ENCODE measurements around the gene MIOS. TPM values are rescaled to one million over a fixed set of nuclear protein-coding genes. Genes with fewer than 3 reads are reported as not detected.

MIOS gene
- total and polyA plus RNA-seq, 9 of the 15 experiments (the other 6 are each of a cell fraction or from before 2014, with no cell fraction given): 7.8 to 47.8 (median 30.6) TPM

DNA sequence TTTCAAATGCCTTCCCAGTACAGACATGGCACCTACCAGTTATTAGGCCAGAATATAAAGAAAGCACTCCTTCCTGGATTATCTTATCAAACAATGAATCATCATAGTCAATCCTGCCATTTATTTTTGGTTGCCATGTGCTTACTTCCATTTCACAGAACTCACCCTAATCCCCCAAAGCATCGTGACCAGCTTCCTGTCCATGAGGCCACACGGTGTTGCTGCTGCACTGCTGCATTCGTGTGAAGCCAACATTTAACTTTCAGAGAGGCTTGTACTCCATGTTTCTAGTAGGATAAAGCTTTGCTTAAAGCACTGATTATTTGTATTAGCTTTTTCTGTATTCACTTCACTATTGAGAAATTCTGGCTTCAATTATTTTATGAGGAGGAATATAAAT lies 45.4 kb upstream of the MIOS start (continued):
- TF ChIP-seq, protein P1, sequence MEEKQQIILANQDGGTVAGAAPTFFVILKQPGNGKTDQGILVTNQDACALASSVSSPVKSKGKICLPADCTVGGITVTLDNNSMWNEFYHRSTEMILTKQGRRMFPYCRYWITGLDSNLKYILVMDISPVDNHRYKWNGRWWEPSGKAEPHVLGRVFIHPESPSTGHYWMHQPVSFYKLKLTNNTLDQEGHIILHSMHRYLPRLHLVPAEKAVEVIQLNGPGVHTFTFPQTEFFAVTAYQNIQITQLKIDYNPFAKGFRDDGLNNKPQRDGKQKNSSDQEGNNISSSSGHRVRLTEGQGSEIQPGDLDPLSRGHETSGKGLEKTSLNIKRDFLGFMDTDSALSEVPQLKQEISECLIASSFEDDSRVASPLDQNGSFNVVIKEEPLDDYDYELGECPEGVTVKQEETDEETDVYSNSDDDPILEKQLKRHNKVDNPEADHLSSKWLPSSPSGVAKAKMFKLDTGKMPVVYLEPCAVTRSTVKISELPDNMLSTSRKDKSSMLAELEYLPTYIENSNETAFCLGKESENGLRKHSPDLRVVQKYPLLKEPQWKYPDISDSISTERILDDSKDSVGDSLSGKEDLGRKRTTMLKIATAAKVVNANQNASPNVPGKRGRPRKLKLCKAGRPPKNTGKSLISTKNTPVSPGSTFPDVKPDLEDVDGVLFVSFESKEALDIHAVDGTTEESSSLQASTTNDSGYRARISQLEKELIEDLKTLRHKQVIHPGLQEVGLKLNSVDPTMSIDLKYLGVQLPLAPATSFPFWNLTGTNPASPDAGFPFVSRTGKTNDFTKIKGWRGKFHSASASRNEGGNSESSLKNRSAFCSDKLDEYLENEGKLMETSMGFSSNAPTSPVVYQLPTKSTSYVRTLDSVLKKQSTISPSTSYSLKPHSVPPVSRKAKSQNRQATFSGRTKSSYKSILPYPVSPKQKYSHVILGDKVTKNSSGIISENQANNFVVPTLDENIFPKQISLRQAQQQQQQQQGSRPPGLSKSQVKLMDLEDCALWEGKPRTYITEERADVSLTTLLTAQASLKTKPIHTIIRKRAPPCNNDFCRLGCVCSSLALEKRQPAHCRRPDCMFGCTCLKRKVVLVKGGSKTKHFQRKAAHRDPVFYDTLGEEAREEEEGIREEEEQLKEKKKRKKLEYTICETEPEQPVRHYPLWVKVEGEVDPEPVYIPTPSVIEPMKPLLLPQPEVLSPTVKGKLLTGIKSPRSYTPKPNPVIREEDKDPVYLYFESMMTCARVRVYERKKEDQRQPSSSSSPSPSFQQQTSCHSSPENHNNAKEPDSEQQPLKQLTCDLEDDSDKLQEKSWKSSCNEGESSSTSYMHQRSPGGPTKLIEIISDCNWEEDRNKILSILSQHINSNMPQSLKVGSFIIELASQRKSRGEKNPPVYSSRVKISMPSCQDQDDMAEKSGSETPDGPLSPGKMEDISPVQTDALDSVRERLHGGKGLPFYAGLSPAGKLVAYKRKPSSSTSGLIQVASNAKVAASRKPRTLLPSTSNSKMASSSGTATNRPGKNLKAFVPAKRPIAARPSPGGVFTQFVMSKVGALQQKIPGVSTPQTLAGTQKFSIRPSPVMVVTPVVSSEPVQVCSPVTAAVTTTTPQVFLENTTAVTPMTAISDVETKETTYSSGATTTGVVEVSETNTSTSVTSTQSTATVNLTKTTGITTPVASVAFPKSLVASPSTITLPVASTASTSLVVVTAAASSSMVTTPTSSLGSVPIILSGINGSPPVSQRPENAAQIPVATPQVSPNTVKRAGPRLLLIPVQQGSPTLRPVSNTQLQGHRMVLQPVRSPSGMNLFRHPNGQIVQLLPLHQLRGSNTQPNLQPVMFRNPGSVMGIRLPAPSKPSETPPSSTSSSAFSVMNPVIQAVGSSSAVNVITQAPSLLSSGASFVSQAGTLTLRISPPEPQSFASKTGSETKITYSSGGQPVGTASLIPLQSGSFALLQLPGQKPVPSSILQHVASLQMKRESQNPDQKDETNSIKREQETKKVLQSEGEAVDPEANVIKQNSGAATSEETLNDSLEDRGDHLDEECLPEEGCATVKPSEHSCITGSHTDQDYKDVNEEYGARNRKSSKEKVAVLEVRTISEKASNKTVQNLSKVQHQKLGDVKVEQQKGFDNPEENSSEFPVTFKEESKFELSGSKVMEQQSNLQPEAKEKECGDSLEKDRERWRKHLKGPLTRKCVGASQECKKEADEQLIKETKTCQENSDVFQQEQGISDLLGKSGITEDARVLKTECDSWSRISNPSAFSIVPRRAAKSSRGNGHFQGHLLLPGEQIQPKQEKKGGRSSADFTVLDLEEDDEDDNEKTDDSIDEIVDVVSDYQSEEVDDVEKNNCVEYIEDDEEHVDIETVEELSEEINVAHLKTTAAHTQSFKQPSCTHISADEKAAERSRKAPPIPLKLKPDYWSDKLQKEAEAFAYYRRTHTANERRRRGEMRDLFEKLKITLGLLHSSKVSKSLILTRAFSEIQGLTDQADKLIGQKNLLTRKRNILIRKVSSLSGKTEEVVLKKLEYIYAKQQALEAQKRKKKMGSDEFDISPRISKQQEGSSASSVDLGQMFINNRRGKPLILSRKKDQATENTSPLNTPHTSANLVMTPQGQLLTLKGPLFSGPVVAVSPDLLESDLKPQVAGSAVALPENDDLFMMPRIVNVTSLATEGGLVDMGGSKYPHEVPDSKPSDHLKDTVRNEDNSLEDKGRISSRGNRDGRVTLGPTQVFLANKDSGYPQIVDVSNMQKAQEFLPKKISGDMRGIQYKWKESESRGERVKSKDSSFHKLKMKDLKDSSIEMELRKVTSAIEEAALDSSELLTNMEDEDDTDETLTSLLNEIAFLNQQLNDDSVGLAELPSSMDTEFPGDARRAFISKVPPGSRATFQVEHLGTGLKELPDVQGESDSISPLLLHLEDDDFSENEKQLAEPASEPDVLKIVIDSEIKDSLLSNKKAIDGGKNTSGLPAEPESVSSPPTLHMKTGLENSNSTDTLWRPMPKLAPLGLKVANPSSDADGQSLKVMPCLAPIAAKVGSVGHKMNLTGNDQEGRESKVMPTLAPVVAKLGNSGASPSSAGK (IDR thresholded peaks at IDR 0.05): peak; percentile 64
- no peak for TF ChIP-seq ZNF431 (CRISPR knock-in tag; IDR thresholded peaks at IDR 0.05)
- no peak for TF ChIP-seq ZNF551 (CRISPR knock-in tag; IDR thresholded peaks at IDR 0.05)
- TF ChIP-seq, protein P2, sequence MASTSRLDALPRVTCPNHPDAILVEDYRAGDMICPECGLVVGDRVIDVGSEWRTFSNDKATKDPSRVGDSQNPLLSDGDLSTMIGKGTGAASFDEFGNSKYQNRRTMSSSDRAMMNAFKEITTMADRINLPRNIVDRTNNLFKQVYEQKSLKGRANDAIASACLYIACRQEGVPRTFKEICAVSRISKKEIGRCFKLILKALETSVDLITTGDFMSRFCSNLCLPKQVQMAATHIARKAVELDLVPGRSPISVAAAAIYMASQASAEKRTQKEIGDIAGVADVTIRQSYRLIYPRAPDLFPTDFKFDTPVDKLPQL (IDR thresholded peaks at IDR 0.05; ENCODE audit: extremely low read depth, insufficient read length): no peak
- no peak for TF ChIP-seq KDM1A (IDR thresholded peaks at IDR 0.05)
- TF ChIP-seq NR2C1 (IDR thresholded peaks at IDR 0.05): no peak
- TF ChIP-seq NR2C1 (tag; IDR thresholded peaks at IDR 0.05): no peak
- TF ChIP-seq RBM15 (IDR thresholded peaks at IDR 0.05; ENCODE audit: insufficient read depth, low read length): no peak
- no peak for TF ChIP-seq IRF2 (CRISPR knock-in tag; IDR thresholded peaks at IDR 0.05)
- 0 out of 2 replicates have a peak, but pooled peaks have one; percentile 7 for TF ChIP-seq SMC3 (conservative IDR thresholded peaks at IDR 0.05; ENCODE audit: insufficient read depth, low read depth, low read length)
- no peak for TF ChIP-seq ZNF589 (CRISPR knock-in tag; IDR thresholded peaks at IDR 0.05; ENCODE audit: low read depth)
- no peak for TF ChIP-seq ELF1 (tag; IDR thresholded peaks at IDR 0.05)
- no peak for TF ChIP-seq NBN (IDR thresholded peaks at IDR 0.05; ENCODE audit: low read depth)

All from K562 (cell line).